ENCODE results near the gene ODF4.

- TF ChIP-seq YY1 (IDR thresholded peaks at IDR 0.05; ENCODE audit: insufficient read depth, insufficient read length) (no peak), SUZ12 (IDR thresholded peaks at IDR 0.05; ENCODE audit: extremely low read depth, insufficient read depth, insufficient read length) (no peak), ZNF274 (IDR thresholded peaks at IDR 0.05; ENCODE audit: low read depth, low read length) (no peak)
These were observed 893 bp upstream of the ODF4 start for GRCh38 chr17:8338753-8339140.

Data from NT2/D1 (cell line).